GM18519 (cell line): ENCODE results near the gene DAB1.

Experiments
- ATAC-seq: cut with Tn5 transposase; IDR thresholded peaks from one replicate; pipeline ENCODE4 v1.9.1; 2021; ENCODE audit warnings: mild to moderate bottlenecking, moderate library complexity; ENCODE audit not compliant: unreplicated experiment, low FRiP score

Gene DAB1

GRCh38 chr1:57190898-57191297 is 233.0 kb downstream of the DAB1 start:
- no peak for ATAC-seq

DNA sequence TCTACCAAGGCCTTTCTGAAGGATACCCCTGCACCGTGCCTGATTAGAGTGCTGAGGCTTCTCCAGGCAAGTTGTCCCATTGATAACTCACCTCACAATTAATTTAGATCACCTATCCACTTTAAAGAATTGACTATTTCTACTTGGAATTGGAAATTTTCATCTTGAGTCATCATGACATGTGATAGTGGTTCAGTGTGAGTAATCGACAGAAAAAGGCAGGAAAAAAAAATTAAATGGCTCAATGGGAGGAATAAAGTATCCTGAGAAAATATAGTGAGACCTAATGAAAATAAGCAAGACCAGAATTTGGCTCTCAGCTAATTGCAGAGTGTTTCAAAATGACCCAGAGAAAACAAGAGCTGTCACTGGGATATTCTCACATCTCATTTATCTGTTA is 235.7 kb downstream of the DAB1 start:
- no peak for ATAC-seq

DNA sequence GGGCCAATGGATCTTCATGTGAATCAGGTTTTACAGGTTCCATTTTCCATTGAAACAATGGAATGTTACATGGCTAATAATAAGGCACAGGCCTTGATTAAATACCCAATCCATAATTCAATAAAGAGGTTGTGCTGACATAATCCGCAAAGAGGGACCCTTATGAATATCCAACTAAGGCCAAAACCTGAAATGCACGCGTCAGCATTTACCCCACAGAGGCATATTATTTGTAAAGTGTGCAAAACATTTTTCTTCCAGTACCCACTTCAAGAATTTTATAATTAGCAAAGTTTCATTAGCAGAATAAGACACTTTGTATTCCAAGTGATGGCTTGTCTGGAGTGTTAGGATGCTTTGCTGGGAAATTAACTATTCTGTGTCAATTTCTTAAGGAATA is 237.4 kb downstream of the DAB1 start:
- ATAC-seq: no peak

- ATAC-seq: no peak
Observed at GRCh38 chr1:57179001-57179400, 244.9 kb downstream of the DAB1 start.

DNA sequence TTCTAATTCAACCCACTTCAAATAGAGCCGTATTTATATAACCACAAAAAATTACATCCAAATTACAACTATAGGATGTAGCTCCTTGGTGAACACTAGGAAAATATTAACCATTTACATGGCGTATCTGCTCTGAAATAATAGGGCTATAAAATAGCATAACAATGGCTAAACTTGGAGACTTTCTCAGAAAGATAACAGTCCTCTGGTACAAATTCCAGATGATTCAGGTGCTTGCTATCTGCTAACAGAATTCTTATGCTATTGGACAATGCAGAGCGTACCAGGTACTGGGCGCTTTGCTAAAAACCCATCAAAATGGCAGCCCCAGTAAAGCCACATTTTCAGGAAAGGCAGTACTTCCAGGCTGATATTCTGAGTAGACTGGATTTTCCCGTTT is 248.4 kb downstream of the DAB1 start:
- no peak for ATAC-seq

- no peak for ATAC-seq
Observed at GRCh38 chr1:57172040-57172439, 251.8 kb downstream of the DAB1 start.

- peak; percentile 56 for ATAC-seq
Observed at GRCh38 chr1:57167997-57168396, 255.9 kb downstream of the DAB1 start.

GRCh38 chr1:57165546-57165945 is 258.3 kb downstream of the DAB1 start:
- no peak for ATAC-seq

DNA sequence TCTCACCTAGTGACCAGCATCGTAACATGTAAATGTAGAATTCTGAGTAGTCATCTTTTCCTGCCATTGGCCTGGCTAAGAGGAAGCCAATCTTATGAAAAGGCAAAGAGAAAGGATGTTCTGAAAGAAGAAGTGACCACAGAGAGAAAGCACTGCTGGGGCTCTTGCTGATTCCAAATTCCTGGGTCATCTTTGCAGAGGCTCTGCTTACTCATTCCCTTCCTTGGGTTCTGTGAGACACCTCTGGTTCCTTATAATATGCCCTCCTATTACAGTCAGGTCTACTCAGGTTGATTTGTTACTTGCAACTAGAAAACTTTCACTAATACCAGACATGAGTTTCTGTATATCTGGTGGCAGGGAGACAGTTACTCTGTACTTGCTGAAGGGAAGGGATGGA is 259.3 kb downstream of the DAB1 start:
- ATAC-seq: no peak

DNA sequence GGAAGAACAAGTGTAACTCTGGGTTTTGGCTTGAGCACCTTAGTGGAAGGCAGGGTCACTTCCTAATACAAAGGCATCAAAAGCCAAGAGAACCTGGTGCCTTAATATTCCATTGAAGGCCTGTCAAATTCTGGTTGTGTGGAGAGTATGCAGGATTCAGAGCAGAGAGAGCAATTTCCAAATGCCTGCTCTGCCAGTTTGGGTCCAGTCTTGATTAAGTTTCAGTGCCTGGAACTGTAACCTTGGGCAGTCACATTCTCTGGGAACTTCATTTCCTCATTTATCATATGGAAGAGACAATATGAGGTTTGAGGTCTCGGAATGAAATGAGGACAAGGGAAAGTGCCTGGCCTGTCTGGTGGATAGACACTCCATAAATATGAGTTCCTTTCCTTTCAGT is 260.1 kb downstream of the DAB1 start:
- ATAC-seq: no peak

DNA sequence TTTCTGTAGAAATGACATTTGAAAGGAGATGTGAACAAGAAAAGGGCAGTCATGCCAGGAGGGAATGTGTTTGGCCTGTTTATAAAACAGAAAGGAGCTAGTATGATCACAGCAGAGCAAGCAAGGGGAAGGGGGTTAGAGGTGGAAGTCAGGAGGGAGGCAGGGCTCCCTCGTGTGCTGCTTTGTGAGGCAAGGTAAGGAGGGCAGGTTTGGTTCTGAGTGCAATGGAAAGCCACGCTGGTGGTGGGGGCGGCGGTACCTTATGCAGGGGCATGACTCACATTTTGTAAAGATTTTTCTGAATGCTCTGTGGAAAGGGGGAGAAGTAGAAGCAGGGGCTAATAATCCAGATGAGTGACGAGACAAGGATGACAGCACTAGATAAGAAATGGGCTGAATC is 260.5 kb downstream of the DAB1 start:
- no peak for ATAC-seq

DNA sequence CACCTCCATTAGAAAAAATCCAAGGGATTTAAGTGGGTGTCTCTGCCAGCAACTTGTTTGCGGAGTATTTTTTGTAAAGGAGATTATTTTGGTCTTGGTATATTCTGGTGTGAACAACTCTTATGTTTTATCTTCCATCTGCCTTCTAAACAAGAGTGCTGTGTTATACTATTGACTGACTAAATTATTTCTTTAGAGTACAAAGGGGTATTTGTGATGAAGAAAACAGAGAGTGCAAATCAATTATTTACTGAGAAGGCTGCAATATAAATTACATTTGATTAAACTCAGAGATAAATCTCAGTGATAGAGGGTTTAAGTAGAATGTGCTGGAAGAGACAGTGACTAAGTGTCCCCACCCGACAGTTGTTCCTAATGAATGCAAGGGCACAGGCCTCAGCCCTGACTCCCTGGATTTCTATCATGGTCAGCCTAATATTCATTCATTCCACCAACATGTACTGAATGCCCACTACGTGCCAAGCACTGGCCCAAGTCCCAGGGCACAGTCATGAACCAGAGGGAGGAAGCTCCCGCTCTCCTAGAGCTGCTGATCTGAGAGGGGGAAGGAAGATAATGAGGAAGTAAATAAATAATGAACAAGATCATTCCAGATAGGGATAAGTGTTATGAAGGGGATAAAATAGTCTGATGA is 261.1 kb downstream of the DAB1 start:
- no peak for ATAC-seq

- no peak for ATAC-seq
Observed at GRCh38 chr1:57160594-57160993, 263.3 kb downstream of the DAB1 start.

- no peak for ATAC-seq
Observed at GRCh38 chr1:57158604-57158998, 265.3 kb downstream of the DAB1 start.

DNA sequence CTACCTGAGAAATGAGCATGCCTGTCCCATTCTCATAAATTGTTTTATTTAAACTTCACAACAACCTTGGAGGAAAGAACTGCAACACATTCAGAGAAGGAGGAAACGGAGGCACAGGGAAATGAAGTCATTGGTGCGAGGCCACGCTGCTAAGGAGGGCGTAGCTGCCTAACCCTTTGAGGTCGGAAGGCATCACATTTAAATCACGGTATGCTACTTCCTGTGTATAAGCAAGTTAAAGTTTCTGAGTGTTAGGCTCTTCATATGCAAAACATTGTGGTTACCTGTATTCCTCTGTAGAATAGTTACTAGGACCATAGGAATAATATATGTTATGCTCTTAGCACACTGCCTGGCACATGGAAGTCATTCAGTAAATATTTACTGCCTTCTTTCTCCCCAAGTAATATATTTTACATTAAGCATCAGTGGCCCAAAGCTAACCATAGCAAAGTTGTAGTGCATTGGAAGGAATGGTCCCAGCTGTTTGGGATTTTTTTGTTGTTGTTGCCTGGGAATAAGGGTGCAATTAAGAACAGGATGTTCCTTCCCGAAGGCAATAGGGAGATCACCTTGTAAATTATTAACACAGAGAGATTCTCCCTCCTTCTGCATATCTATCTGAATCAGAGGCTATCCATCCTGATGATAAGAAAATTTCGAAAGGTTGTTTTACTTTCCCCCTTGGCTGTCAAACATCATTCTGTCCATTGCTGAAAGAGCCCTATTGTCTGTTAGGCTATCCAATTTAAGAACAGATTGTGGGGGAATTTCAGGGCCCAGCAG is 265.8 kb downstream of the DAB1 start:
- no peak for ATAC-seq

GRCh38 chr1:57156907-57157306 is 267.0 kb downstream of the DAB1 start:
- ATAC-seq: no peak

GRCh38 chr1:57146100-57146499 is 277.8 kb downstream of the DAB1 start:
- no peak for ATAC-seq

DNA sequence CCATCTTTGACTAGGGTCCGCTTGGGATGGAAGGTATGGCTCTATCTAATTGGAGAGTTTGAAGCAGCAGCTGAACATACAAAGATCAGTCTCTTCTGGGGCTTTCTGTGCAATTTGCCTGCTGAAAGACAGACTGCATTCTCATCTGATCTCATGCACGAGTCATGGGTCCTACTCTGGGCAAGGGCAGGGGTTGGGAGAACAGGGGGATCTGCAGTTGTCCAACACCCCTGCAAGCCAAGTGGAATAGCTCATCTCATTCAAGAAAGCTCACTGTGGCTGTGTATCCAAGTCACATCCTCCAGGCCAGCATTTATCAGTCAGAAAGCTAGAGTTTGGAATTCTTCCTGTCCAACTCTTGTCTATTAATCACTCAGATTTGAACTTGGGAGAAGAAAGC is 280.9 kb downstream of the DAB1 start:
- no peak for ATAC-seq

DNA sequence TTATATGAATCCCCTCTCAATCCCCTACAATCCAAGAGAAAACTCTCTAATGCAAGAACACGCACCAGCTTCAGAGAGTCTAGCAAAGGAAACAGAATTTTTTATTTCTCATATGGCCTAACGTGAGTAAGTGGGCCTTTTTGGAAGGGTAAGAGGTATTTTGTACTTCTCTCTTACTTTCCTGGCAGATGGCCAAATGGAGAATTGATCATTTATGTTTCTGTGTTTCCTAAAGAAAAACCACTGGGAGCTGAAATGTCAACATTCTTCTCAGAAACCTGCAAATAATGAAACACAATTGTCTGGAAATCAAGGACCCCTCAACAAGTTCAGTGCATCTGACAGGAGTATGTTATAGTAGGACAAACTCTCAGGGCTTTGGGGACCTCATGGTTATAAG is 281.7 kb downstream of the DAB1 start:
- no peak for ATAC-seq

GRCh38 chr1:57138432-57139078 is 285.3 kb downstream of the DAB1 start:
- ATAC-seq: no peak

DNA sequence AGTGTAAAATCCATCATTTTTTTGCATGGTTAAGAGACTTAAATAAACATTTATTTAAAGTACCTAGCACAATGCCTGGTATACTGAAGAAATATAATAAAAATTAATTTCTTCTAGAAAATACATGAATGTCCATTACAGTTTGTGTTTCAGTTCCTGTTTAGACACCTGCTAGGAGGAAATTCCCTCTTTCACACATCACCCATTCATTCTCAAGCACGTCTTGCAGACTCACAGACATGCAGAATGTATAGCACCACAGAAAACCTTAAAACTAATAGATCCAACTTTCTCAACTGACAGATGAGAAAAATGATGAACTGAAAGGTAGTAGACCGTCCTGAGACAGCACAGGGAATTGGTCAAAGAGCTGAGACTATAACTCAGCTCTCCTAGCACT is 285.9 kb downstream of the DAB1 start:
- peak; percentile 86 for ATAC-seq

DNA sequence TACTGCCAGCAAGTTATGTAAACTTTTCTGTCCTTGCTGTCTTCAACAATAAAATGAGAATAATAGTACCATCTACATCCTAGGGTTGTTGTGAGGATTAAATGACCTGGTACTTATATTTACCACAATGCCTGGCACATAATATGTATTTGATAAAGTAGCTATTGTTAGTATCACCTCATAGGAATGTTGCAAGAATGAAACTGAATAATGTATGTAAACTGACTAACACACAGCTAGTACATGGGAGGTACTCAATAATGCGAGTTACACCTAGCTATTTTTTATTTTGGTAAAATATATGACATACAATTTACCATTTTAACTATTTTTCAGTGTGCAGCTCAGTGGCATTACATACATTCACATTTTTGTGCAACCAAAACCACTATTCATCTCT is 289.1 kb downstream of the DAB1 start:
- ATAC-seq: no peak
